ENCODE data around the gene MGAT4A.
"Not testable (repeated sequence)": the region's sequence is repeated elsewhere in the genome, so short reads cannot be mapped to it uniquely, and the experiment has no call there.

The MGAT4A gene

DNA sequence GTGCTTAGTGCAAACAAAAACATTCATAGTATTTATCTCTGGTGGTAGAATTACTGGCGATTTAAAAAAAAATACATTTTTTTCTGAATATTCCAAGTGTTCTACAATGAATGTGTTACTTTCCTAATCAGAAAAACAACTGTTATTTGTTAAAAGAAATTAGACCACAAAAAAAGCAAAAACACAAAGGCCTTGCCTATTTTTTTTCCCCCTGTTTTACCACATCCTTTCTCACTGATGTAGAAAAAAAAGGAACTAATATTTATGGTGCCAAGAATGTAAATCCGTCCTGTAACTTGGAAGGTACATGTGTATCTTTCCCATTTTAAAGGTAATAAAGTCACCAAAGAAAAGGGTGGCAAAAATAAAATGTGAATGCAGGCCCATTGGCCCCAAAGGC, 28.4 kb upstream of the MGAT4A start:
- TF ChIP-seq, protein P1, sequence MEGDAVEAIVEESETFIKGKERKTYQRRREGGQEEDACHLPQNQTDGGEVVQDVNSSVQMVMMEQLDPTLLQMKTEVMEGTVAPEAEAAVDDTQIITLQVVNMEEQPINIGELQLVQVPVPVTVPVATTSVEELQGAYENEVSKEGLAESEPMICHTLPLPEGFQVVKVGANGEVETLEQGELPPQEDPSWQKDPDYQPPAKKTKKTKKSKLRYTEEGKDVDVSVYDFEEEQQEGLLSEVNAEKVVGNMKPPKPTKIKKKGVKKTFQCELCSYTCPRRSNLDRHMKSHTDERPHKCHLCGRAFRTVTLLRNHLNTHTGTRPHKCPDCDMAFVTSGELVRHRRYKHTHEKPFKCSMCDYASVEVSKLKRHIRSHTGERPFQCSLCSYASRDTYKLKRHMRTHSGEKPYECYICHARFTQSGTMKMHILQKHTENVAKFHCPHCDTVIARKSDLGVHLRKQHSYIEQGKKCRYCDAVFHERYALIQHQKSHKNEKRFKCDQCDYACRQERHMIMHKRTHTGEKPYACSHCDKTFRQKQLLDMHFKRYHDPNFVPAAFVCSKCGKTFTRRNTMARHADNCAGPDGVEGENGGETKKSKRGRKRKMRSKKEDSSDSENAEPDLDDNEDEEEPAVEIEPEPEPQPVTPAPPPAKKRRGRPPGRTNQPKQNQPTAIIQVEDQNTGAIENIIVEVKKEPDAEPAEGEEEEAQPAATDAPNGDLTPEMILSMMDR (IDR thresholded peaks at IDR 0.05; ENCODE audit: insufficient read depth, low read length, poor library complexity, severe bottlenecking), result no peak
- Histone ChIP-seq H3K36me3 (ENCODE audit: control insufficient read depth, insufficient read depth, low read length) (no peaks in the 10 kb centered on the region), H3K4me3 (replicated peaks; ENCODE audit: low read depth, low read length) (no peak overlapping the region), H3K27me3 (replicated peaks; ENCODE audit: control insufficient read depth, insufficient read depth, low read length) (no peaks in the 10 kb centered on the region)
- no peak for DNase-seq (ENCODE audit: extremely low read depth, insufficient read length)

DNA sequence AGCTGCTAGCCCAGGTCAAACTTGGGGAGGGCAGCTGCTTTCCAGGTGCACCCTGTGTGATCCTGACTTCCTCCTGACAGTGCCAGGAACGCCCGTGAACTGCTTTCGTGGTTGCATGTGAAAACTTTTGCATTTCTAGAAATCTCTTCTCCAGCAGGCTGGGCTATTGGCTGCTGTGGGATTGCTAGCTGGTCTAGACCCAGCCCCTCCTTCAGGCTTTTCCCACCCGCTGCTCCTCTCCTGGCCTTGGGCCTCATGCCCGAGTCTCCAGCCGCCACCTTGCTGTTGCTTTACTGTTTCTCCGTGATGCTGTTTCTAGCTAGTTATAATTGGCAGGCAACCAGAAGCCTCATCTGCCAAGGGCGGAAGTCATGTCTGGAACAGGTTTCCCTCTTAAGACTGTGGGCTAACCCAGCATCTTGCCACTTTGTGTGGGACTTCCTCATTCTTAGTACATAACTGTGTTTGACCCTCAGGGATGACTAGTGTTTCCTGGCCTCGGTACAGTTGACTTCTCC, 27.0 kb upstream of the MGAT4A start:
- DNase-seq (ENCODE audit: extremely low read depth, insufficient read length), result peak; percentile 73
- Histone ChIP-seq H3K27me3 (replicated peaks; ENCODE audit: control insufficient read depth, insufficient read depth, low read length) (no peaks in the 10 kb centered on the region), H3K36me3 (ENCODE audit: control insufficient read depth, insufficient read depth, low read length) (no peaks in the 10 kb centered on the region), H3K4me3 (replicated peaks; ENCODE audit: low read depth, low read length) (no peak overlapping the region)
- TF ChIP-seq, protein P1 (IDR thresholded peaks at IDR 0.05; ENCODE audit: insufficient read depth, low read length, poor library complexity, severe bottlenecking), result no peak

DNA sequence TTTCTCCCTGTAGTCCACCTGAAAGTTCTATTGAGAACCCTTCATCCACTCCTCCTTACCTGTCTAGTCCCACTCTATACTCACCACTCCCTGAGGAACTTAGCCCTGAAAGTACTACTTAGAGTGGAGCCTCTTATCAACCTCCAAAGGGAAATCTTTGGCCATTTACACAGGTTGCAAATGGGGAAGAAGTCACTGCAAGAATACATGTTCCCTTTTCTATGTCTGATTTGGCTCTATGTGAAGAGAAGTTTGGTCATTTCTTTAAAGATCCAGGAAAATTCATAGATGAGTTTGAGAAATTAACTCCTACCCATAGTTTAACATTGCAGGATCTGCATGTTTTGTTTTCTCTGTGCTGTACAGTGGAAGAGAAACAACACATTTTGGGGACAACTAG, 22.9 kb upstream of the MGAT4A start:
- no peaks in the 10 kb centered on the region for H3K27me3 ChIP-seq (replicated peaks; ENCODE audit: control insufficient read depth, insufficient read depth, low read length)
- no peak overlapping the region for H3K4me3 ChIP-seq (replicated peaks; ENCODE audit: low read depth, low read length)
- no peak for DNase-seq (ENCODE audit: extremely low read depth, insufficient read length)
- no peaks in the 10 kb centered on the region for H3K36me3 ChIP-seq (ENCODE audit: control insufficient read depth, insufficient read depth, low read length)
- TF ChIP-seq, protein P1 (IDR thresholded peaks at IDR 0.05; ENCODE audit: insufficient read depth, low read length, poor library complexity, severe bottlenecking), result no peak

DNA sequence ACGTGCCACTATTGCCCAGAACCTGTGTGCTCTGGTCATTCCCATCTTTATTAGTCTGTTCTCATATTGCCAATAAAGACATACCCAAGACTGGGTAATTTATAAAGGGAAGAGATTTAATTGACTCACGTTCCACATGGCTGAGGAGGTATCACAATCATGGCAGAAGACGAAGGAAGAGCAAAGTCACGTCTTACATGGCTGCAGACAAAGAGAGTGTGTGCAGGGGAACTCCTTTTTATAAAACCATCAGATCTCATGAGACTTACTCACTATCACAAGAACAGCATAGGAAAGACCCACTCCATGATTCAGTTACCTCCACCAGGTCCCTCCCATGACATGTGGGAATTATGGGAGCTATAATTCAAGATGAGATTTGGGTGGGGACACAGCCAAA, 21.8 kb upstream of the MGAT4A start:
- not testable (repeated sequence) for H3K27me3 ChIP-seq (replicated peaks; ENCODE audit: control insufficient read depth, insufficient read depth, low read length); H3K4me3 ChIP-seq (replicated peaks; ENCODE audit: low read depth, low read length); DNase-seq (ENCODE audit: extremely low read depth, insufficient read length); H3K36me3 ChIP-seq (ENCODE audit: control insufficient read depth, insufficient read depth, low read length)

DNA sequence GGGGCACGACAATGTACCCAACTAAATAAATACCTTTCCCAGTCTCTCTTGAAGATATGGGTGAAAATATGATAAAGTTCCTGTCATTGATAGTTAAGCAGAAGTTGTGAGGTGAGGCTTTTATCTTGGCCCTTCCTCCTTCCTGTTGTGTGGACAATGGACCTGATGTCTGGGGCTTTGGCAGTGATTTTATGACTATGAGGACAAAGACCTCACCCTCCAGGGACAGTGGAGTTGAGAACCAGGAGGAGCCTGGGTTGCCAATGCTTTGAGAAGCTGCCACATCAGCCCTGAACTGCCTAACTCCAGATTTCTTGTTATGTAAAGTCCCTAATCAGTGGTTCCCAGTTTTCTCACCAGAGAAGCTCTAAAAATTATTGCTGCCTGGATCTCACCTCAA, 20.8 kb upstream of the MGAT4A start:
- no peaks in the 10 kb centered on the region for H3K27me3 ChIP-seq (replicated peaks; ENCODE audit: control insufficient read depth, insufficient read depth, low read length)
- no peaks in the 10 kb centered on the region for H3K36me3 ChIP-seq (ENCODE audit: control insufficient read depth, insufficient read depth, low read length)
- TF ChIP-seq, protein P1 (IDR thresholded peaks at IDR 0.05; ENCODE audit: insufficient read depth, low read length, poor library complexity, severe bottlenecking), result no peak
- no peak overlapping the region for H3K4me3 ChIP-seq (replicated peaks; ENCODE audit: low read depth, low read length)
- DNase-seq (ENCODE audit: extremely low read depth, insufficient read length), result no peak

DNA sequence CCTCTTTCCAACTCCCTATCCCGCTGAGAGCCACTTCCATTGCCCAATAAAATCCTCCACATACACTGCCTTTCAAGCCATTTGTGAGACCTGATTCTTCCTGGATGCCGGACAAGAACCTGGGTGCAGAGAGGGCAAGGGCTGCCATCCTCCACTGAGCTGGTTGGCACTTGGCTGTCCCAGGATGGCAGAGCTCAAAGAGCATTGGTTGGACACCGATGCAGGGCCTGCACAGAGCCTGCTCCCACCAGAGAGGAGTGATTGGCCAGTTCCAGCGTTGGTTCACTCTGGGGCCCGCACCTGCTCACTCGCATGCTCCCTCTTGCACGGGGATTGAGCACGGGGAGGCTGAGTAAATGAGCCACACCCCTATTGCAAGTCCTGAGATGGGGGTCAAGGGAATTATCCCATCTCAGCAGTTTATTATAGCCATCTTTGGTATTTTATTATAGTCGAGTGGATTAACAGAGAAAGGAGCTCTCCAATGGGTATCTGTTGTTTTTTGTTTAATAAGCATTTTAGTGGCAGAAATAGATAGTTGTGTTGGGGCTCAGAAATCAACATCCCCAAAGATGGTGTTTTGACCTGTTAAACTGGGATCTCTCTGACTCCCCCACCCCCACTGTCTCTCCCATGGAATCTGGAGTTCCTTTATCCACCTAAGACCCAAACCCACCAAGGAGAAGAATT, 19.8 kb upstream of the MGAT4A start:
- DNase-seq (ENCODE audit: extremely low read depth, insufficient read length), result no peak

More for the DNA sequence above, 19.8 kb upstream of the MGAT4A start:
- TF ChIP-seq, protein P1 (IDR thresholded peaks at IDR 0.05; ENCODE audit: insufficient read depth, low read length, poor library complexity, severe bottlenecking), result no peak
- Histone ChIP-seq H3K4me3 (replicated peaks; ENCODE audit: low read depth, low read length) (no peak overlapping the region), H3K36me3 (ENCODE audit: control insufficient read depth, insufficient read depth, low read length) (no peaks in the 10 kb centered on the region), H3K27me3 (replicated peaks; ENCODE audit: control insufficient read depth, insufficient read depth, low read length) (no peaks in the 10 kb centered on the region)
